Nephron progenitor cell (in vitro differentiated cells): ENCODE measurements around the gene TMEM141.
A peak's percentile ranks its signal among the peaks of the same experiment; 100 is the strongest.
"Not testable (repeated sequence)": the region's sequence is repeated elsewhere in the genome, so short reads cannot be mapped to it uniquely, and the experiment has no call there.

ENCODE experiments used
- DNase-seq: peaks from one replicate; pipeline ENCODE4 v3.0.0; 2021
- H3K27ac Mint-ChIP-seq: 2 replicates; pipeline ENCODE4 v1.8.0; 2021; ENCODE audit warnings: mild to moderate bottlenecking, moderate library complexity, mixed read lengths
- H3K27me3 Mint-ChIP-seq: 2 replicates; pipeline ENCODE4 v1.8.0; 2021; ENCODE audit warnings: mild to moderate bottlenecking, low read depth, mixed read lengths; ENCODE audit not compliant: poor library complexity
- H3K36me3 Mint-ChIP-seq: 2 replicates; pipeline ENCODE4 v1.8.0; 2021; ENCODE audit warnings: low read depth, mixed read lengths
- H3K4me1 Mint-ChIP-seq: 2 replicates; pipeline ENCODE4 v1.8.0; 2021; ENCODE audit warnings: mixed read lengths
- H3K4me3 Mint-ChIP-seq: 2 replicates; pipeline ENCODE4 v1.8.0; 2021; ENCODE audit warnings: mild to moderate bottlenecking, moderate library complexity, mixed read lengths
- H3K9me3 Mint-ChIP-seq: 2 replicates; pipeline ENCODE4 v1.8.0; 2021; ENCODE audit warnings: mild to moderate bottlenecking, moderate library complexity, mixed read lengths
- TF ChIP-seq, protein P1 (sequence below): fragments of 200-600 bp; sonication (generic); IDR thresholded peaks from 2 replicates; pipeline ENCODE4 v1.5.0; 2021; ENCODE audit warnings: antibody characterized with exemption

TMEM141 gene

DNA sequence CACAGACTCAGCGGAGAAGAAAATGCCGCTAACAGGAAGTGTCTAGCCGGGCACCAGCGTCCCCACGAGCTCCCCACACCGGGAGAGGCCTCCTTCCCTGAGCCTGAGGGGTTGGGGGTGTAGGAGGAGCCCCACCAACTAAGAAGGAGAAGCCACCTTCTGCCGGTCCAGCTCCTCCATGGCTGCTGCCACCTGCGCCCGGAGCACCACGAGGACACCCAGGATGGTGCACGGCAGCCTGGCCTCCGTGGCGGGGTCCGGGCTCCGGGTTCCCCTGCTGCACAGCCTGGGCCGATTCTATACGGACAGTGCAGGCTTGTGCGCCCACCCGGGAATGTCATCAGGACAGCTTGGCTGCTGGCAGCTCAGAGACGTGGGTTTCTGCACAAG lies 33.4 kb upstream of the TMEM141 start:
- Mint-ChIP-seq H3K4me1 (peaks cover 19% of the 10 kb centered on the region), H3K9me3 (peaks cover 16% of the 10 kb centered on the region), H3K27me3 (peaks cover 6% of the 10 kb centered on the region), H3K27ac (no peak overlapping the region), H3K36me3 (peaks cover 1% of the 10 kb centered on the region), H3K4me3 (no peak overlapping the region)
- DNase-seq, result no peak
- TF ChIP-seq, protein P1, sequence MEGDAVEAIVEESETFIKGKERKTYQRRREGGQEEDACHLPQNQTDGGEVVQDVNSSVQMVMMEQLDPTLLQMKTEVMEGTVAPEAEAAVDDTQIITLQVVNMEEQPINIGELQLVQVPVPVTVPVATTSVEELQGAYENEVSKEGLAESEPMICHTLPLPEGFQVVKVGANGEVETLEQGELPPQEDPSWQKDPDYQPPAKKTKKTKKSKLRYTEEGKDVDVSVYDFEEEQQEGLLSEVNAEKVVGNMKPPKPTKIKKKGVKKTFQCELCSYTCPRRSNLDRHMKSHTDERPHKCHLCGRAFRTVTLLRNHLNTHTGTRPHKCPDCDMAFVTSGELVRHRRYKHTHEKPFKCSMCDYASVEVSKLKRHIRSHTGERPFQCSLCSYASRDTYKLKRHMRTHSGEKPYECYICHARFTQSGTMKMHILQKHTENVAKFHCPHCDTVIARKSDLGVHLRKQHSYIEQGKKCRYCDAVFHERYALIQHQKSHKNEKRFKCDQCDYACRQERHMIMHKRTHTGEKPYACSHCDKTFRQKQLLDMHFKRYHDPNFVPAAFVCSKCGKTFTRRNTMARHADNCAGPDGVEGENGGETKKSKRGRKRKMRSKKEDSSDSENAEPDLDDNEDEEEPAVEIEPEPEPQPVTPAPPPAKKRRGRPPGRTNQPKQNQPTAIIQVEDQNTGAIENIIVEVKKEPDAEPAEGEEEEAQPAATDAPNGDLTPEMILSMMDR, result no peak

DNA sequence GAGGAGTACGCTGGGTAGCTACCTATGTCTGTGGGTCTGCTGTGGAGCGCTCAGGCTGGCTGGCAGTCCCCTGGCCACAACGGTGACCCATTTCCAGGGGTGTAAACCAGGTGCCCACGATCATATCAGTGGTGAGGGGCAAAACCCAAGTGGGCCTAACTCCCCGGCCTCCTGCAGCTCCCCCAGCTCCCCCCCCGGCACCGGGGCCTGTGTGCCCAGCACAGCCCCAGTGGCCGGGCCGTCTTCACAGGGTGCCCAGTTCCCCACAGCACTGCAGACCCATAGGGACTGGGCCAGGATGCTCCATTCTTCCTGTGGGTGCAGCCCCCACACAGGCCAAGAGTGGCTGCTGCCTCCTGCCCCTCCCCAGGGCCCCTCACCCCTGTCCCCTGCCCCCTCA lies 32.1 kb upstream of the TMEM141 start:
- H3K27me3 Mint-ChIP-seq, result peaks cover 3% of the 10 kb centered on the region
- TF ChIP-seq, protein P1, result no peak
- no peaks in the 10 kb centered on the region for H3K36me3 Mint-ChIP-seq
- peaks cover 19% of the 10 kb centered on the region for H3K4me1 Mint-ChIP-seq
- no peak for DNase-seq
- H3K9me3 Mint-ChIP-seq, result peaks cover 13% of the 10 kb centered on the region
- H3K4me3 Mint-ChIP-seq, result no peak overlapping the region
- H3K27ac Mint-ChIP-seq, result no peak overlapping the region

DNA sequence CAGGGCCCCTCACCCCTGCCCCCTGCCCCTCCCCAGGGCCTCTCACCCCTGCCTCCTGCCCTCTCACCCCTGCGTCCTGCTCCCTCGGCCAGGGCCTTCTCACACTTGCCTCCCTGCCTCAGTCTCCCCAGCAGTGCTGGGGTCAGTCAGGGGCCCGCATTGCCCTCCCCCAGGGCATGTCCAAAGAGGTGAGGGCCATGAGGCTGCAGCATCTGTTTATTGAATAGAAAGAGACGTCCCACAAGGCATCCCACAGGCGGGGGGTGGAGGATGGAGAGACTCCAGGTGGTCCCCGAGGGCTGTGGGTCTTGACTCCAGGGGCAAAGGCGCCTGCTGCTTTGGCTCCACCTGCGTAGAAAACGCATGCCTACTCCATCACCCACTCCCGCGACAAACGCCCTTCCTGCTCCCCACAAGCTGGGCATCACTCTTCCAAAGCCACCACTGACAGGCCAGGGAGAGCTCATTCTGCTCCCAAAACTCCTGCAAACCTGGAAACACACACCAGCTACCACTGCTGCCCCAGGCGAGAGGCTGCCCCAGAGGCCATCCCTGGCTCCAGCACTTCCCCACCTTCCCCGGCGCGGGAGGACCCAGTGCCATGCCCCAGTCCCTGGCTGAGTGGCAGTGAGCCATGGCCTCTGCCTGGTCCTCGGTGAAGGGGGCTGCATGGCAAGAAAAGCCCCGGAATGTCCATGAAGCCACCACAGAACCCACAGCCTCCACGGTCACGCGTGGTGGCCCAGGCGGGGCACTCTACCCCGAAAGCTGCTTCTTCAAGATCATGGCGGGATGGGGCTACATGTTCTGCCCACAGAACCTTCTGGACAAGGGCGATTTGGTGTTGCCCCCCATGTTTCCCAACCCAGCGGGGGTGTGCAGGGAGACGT lies 31.5 kb upstream of the TMEM141 start:
- TF ChIP-seq, protein P1, result no peak
- Mint-ChIP-seq H3K27me3 (peaks cover 3% of the 10 kb centered on the region), H3K4me3 (no peak overlapping the region), H3K4me1 (peaks cover 19% of the 10 kb centered on the region), H3K9me3 (peaks cover 13% of the 10 kb centered on the region), H3K27ac (peak overlapping the region; percentile 32), H3K36me3 (no peaks in the 10 kb centered on the region)
- DNase-seq, result no peak

DNA sequence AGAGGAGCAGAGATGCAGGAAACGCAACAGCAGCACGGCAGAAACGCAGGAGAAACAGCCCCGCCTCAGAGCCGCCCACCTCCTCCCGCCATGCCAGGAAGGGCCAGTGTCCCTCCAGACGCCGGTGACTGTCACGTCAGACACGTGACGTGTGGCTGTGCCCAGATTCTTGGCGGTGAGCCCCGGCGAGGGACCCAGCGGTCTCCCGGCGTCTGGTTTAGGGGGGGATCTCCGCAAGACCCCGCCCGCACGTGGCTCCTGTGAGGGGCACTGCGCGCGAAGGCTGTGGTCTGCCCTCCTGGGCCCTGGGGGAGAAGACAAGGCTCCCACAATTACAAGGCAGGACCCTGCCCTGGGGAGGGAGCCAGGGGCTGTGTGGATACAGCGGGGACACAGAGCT lies 30.7 kb upstream of the TMEM141 start:
- no peak overlapping the region for H3K4me3 Mint-ChIP-seq
- TF ChIP-seq, protein P1, result no peak

DNA sequence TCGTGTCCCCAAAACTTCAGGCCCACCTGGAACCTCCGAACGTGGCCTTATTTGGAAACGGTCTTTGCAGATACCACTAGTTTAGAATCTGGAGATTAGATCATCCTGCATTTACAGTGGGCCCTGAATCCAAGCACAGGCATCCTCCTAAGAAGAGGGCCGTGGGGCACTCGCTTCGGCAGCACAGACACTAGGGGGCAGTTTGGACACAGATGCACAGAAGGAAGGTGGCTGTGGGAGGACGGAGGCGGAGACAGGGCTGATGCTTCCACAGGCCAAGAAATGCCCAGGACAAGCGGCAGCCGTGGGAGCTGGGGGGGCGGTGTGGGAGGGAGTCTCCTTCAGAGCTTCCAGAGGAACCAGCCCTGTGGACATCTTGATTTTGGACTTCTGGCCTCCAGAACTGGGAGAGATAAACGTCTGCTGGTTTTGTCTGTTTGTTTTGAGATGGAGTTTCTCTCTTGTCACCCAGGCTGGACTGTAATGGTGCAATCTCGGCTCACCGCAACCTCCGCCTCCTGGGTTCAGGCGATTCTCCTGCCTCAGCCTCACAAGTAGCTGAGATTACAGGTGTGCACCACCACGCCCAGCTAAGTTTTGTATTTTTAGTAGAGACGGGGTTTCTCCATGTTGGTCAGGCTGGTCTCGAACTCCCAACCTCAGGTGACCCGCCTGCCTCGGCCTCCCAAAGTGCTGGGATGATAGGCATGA lies 30.2 kb upstream of the TMEM141 start:
- not testable (repeated sequence) for H3K27me3 Mint-ChIP-seq, H3K9me3 Mint-ChIP-seq, H3K36me3 Mint-ChIP-seq, H3K4me3 Mint-ChIP-seq
- peaks cover 25% of the 10 kb centered on the region for H3K4me1 Mint-ChIP-seq
- DNase-seq, result peak; percentile 72
- peak overlapping the region; percentile 81 for H3K27ac Mint-ChIP-seq
- TF ChIP-seq, protein P1, result peak; percentile 51

More for the DNA sequence above, 30.7 kb upstream of the TMEM141 start:
- DNase-seq, result no peak
- Mint-ChIP-seq H3K27ac (no peak overlapping the region), H3K27me3 (peaks cover 3% of the 10 kb centered on the region), H3K36me3 (no peaks in the 10 kb centered on the region), H3K9me3 (peaks cover 12% of the 10 kb centered on the region), H3K4me1 (peaks cover 19% of the 10 kb centered on the region)
